Measurements from ENCODE around the gene GABBR2. TPM values are rescaled to one million over a fixed set of nuclear protein-coding genes. Genes with fewer than 3 reads are reported as not detected.

GABBR2 gene
- total RNA-seq, 4 donors from 2014 or later: 0.17 to 0.26 TPM; not detected in 2

- H3K27ac ChIP-seq (replicated peaks in 1 of 4): no peak overlapping the region
- H3K4me3 ChIP-seq: no peak overlapping the region
- WGBS: 84% methylated on average over 4 of the region's 4 CpGs
- H3K27me3 ChIP-seq: no peaks in the 10 kb centered on the region
- no peaks in the 10 kb centered on the region for H3K9me3 ChIP-seq
- TF ChIP-seq POLR2A (IDR thresholded peaks at IDR 0.05; ENCODE audit: low read depth): no peak
- intact Hi-C loops (cut with DNase I): no loop called here
- no peaks in the 10 kb centered on the region for H3K36me3 ChIP-seq
- H3K4me1 ChIP-seq: no peaks in the 10 kb centered on the region
- no peak for DNase-seq (ENCODE audit: extremely low spot score)
These were observed 163.7 kb downstream of the GABBR2 start for GRCh38 chr9:98545021-98545420.

GRCh38 chr9:98541684-98542230 lies 167.0 kb downstream of the GABBR2 start:
- H3K4me3 ChIP-seq: no peak overlapping the region
- H3K36me3 ChIP-seq: no peaks in the 10 kb centered on the region
- peak; percentile 85 for DNase-seq (ENCODE audit: extremely low spot score)
- H3K27ac ChIP-seq (replicated peaks in 1 of 4): no peak overlapping the region
- peaks cover 0 to 6% (median 0%) of the 10 kb centered on the region in 4 donors for H3K9me3 ChIP-seq
- no peak for TF ChIP-seq EP300 (IDR thresholded peaks at IDR 0.05)
- TF ChIP-seq POLR2A (IDR thresholded peaks at IDR 0.05; ENCODE audit: low read depth): no peak
- TF ChIP-seq POLR2AphosphoS5 (IDR thresholded peaks at IDR 0.05): no peak
- no peak for TF ChIP-seq CTCF (IDR thresholded peaks at IDR 0.05)
- peaks cover 0 to 11% (median 0%) of the 10 kb centered on the region in 4 donors for H3K27me3 ChIP-seq
- H3K4me1 ChIP-seq: no peaks in the 10 kb centered on the region
- 88% methylated on average over 16 of the region's 16 CpGs for WGBS
- intact Hi-C loops (cut with DNase I): no loop called here

- H3K36me3 ChIP-seq: no peaks in the 10 kb centered on the region
- H3K4me1 ChIP-seq: no peaks in the 10 kb centered on the region
- peaks cover 0 to 11% (median 0%) of the 10 kb centered on the region in 4 donors for H3K9me3 ChIP-seq
- WGBS: 82% methylated on average over 4 of the region's 4 CpGs
- H3K27me3 ChIP-seq: peaks cover 0 to 11% (median 0%) of the 10 kb centered on the region in 4 donors
- intact Hi-C loops (cut with DNase I): no loop called here
- peak; percentile 55 for DNase-seq (ENCODE audit: extremely low spot score)
- H3K4me3 ChIP-seq: no peak overlapping the region
- no peak for TF ChIP-seq EP300 (IDR thresholded peaks at IDR 0.05)
- no peak for TF ChIP-seq POLR2AphosphoS5 (IDR thresholded peaks at IDR 0.05)
- no peak for TF ChIP-seq CTCF (IDR thresholded peaks at IDR 0.05)
- no peak for TF ChIP-seq POLR2A (IDR thresholded peaks at IDR 0.05; ENCODE audit: low read depth)
- H3K27ac ChIP-seq (replicated peaks in 1 of 4): no peak overlapping the region
These were observed 168.3 kb downstream of the GABBR2 start for GRCh38 chr9:98540476-98540875.

- H3K4me3 ChIP-seq: no peak overlapping the region
- peak; percentile 78 for DNase-seq (ENCODE audit: extremely low spot score)
- intact Hi-C loops (cut with DNase I): no loop called here
- no peak overlapping the region for H3K27ac ChIP-seq (replicated peaks in 1 of 4)
- peaks cover 0 to 11% (median 0%) of the 10 kb centered on the region in 4 donors for H3K27me3 ChIP-seq
- peaks cover 0 to 11% (median 0%) of the 10 kb centered on the region in 4 donors for H3K9me3 ChIP-seq
- no peaks in the 10 kb centered on the region for H3K36me3 ChIP-seq
- WGBS: 72% methylated on average over 7 of the region's 7 CpGs
- TF ChIP-seq CTCF (IDR thresholded peaks at IDR 0.05) (no peak), POLR2AphosphoS5 (IDR thresholded peaks at IDR 0.05) (no peak), EP300 (IDR thresholded peaks at IDR 0.05) (no peak), POLR2A (IDR thresholded peaks at IDR 0.05; ENCODE audit: low read depth) (no peak)
- no peaks in the 10 kb centered on the region for H3K4me1 ChIP-seq
These were observed 168.8 kb downstream of the GABBR2 start for GRCh38 chr9:98539954-98540353.

- Histone ChIP-seq H3K4me1 (no peaks in the 10 kb centered on the region), H3K27ac (replicated peaks in 1 of 4) (no peak overlapping the region), H3K9me3 (peaks cover 0 to 11% (median 0%) of the 10 kb centered on the region in 4 donors), H3K36me3 (no peaks in the 10 kb centered on the region), H3K4me3 (no peak overlapping the region), H3K27me3 (peaks cover 0 to 11% (median 0%) of the 10 kb centered on the region in 4 donors)
- 67% methylated on average over 10 of the region's 10 CpGs for WGBS
- no peak for DNase-seq (ENCODE audit: extremely low spot score)
- no peak for TF ChIP-seq POLR2AphosphoS5 (IDR thresholded peaks at IDR 0.05)
- intact Hi-C loops (cut with DNase I): no loop called here
These were observed 170.1 kb downstream of the GABBR2 start for GRCh38 chr9:98538626-98539031.

GRCh38 chr9:98538203-98538602 lies 170.5 kb downstream of the GABBR2 start:
- Histone ChIP-seq H3K27me3 (peaks cover 0 to 11% (median 0%) of the 10 kb centered on the region in 4 donors), H3K4me1 (no peaks in the 10 kb centered on the region), H3K9me3 (peaks cover 0 to 11% (median 0%) of the 10 kb centered on the region in 4 donors), H3K36me3 (no peaks in the 10 kb centered on the region), H3K4me3 (no peak overlapping the region), H3K27ac (replicated peaks in 1 of 4) (no peak overlapping the region)
- DNase-seq (ENCODE audit: extremely low spot score): peak; percentile 66
- intact Hi-C loops (cut with DNase I): no loop called here
- 80% methylated on average over 1 of the region's 1 CpG for WGBS
- TF ChIP-seq EP300 (IDR thresholded peaks at IDR 0.05): no peak
- no peak for TF ChIP-seq POLR2A (IDR thresholded peaks at IDR 0.05; ENCODE audit: low read depth)
- no peak for TF ChIP-seq POLR2AphosphoS5 (IDR thresholded peaks at IDR 0.05)
- TF ChIP-seq CTCF (IDR thresholded peaks at IDR 0.05): no peak
